Kidney (tissue), 14 donors: ENCODE measurements around the gene SLC22A17. TPM values are rescaled to one million over a fixed set of nuclear protein-coding genes. Genes with fewer than 3 reads are reported as not detected.

Experiments used
- DNase-seq, 5 donors: peaks; one replicate each; pipeline ENCODE4 v3.0.0-alpha.2; 2013 to 2020
- FAIRE-seq: peaks from 2 replicates; lab custom pipeline; 2012; peaks lifted over from hg19 to GRCh38; lab: Jason Lieb, UNC
- H3K27ac ChIP-seq, 2 donors: one replicate each; pipeline ENCODE4 v1.7.0; 2013; ENCODE audit warnings: low read depth in 2 of 2, low read length in 2 of 2, inconsistent platforms in 1 of 2
- H3K27me3 ChIP-seq: one replicate; pipeline ENCODE4 v1.7.1; 2013; ENCODE audit warnings: low read length, inconsistent platforms; ENCODE audit not compliant: control insufficient read depth, insufficient read depth
- H3K36me3 ChIP-seq, 3 donors: one replicate each; pipeline versions ENCODE4 v1.7.0 to v1.7.1; 2013; ENCODE audit warnings: low read length in 3 of 3, control low read depth in 1 of 3, inconsistent platforms in 1 of 3; ENCODE audit not compliant: insufficient read depth in 3 of 3, control insufficient read depth in 2 of 3
- H3K4me1 ChIP-seq, 3 donors: one replicate each; pipeline versions ENCODE4 v1.7.0 to v1.7.1; 2013; ENCODE audit warnings: low read length in 3 of 3, inconsistent platforms in 1 of 3, low read depth in 1 of 3; ENCODE audit not compliant: control insufficient read depth in 2 of 3, insufficient read depth in 2 of 3
- H3K4me3 ChIP-seq, 3 donors: one replicate each; pipeline versions ENCODE4 v1.7.0 to v1.8.1; 2013; ENCODE audit warnings: low read length in 3 of 3, control low read depth in 1 of 3, inconsistent platforms in 1 of 3
- H3K9ac ChIP-seq, 3 donors: one replicate each; pipeline versions ENCODE4 v1.7.0 to v1.7.1; 2013; ENCODE audit warnings: low read length in 3 of 3, control low read depth in 1 of 3, inconsistent platforms in 1 of 3
- H3K9me3 ChIP-seq, 3 donors: one replicate each; pipeline versions ENCODE4 v1.7.0 to v1.7.1; 2013; ENCODE audit warnings: low read length in 3 of 3, control low read depth in 1 of 3, inconsistent platforms in 1 of 3; ENCODE audit not compliant: control insufficient read depth in 2 of 3, insufficient read depth in 1 of 3
- intact Hi-C: fragments of 100-400 bp; cut with DNase I; formaldehyde crosslinking; loops from one replicate; pipeline ENCODE4 v1.11.1; 2022
- polyA plus RNA-seq: library from polyadenylated mRNA; stranded (reverse); fragments of 350-450 nt; fragmentation: Illumina TruSeq; extraction: RNeasy Lipid Tissue Mini Kit (QIAGEN cat#74804); gene quantifications from one replicate; pipeline ENCODE4 v1.2.3, GENCODE V29; 2014; ENCODE audit warnings: low read depth, low replicate concordance; ENCODE audit not compliant: insufficient read depth
- total RNA-seq: library from RNA; stranded (reverse); fragmentation: NEBNext Ultra II Directional; extraction: Animal tissue kit (Norgen Biotek cat#: 25700); gene quantifications from one replicate; pipeline ENCODE4 v1.2.1, GENCODE V29; 2021
- TF ChIP-seq, protein P1 (sequence below): IDR thresholded peaks from 3 replicates; pipeline ENCODE4 v1.5.1; 2012; ENCODE audit warnings: mild to moderate bottlenecking, moderate library complexity, borderline replicate concordance; ENCODE audit not compliant: insufficient read depth; ENCODE audit errors: extremely low read depth
- donor health status: control.
- donor health status: control.
- donor health status: control.
- donor health status: control.
- donor health status: control.
- donor health status: DM: yes; HTN: yes; CAD: no.
- donor health status: Normal renal cell carcinoma (clear cell type).

The SLC22A17 gene
- total and polyA plus RNA-seq, 2 donors from 2014 or later: 35.3 to 61.2 TPM

DNA sequence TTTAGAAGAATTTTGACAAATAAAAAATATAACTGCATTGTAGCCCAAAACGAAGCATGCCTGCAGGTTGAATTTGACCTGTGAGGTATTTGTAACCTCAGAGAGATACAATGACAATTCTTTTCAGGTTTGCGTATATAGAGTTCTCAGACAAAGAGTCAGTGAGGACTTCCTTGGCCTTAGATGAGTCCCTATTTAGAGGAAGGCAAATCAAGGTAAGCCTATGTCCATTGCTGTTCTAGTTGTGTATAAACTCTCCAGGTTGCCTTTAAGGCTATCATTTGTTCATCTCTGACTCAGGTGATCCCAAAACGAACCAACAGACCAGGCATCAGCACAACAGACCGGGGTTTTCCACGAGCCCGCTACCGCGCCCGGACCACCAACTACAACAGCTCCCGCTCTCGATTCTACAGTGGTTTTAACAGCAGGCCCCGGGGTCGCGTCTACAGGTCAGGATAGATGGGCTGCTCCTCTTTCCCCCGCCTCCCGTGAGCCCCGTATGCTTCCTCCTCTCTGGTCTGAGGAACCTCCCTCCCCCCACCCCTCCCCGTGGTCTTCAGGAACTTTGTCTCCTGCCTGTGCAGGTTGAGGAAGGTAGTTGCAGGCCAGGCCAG, 28.7 kb downstream of the SLC22A17 start:
- Histone ChIP-seq H3K27me3 (no peaks in the 10 kb centered on the region), H3K4me1 (peaks cover 3 to 19% (median 16%) of the 10 kb centered on the region in 3 donors), H3K9ac (no peak overlapping the region), H3K36me3 (peaks cover 9 to 25% (median 10%) of the 10 kb centered on the region in 3 donors), H3K4me3 (no peak overlapping the region), H3K9me3 (no peaks in the 10 kb centered on the region), H3K27ac (no peak overlapping the region)
- TF ChIP-seq, protein P1, sequence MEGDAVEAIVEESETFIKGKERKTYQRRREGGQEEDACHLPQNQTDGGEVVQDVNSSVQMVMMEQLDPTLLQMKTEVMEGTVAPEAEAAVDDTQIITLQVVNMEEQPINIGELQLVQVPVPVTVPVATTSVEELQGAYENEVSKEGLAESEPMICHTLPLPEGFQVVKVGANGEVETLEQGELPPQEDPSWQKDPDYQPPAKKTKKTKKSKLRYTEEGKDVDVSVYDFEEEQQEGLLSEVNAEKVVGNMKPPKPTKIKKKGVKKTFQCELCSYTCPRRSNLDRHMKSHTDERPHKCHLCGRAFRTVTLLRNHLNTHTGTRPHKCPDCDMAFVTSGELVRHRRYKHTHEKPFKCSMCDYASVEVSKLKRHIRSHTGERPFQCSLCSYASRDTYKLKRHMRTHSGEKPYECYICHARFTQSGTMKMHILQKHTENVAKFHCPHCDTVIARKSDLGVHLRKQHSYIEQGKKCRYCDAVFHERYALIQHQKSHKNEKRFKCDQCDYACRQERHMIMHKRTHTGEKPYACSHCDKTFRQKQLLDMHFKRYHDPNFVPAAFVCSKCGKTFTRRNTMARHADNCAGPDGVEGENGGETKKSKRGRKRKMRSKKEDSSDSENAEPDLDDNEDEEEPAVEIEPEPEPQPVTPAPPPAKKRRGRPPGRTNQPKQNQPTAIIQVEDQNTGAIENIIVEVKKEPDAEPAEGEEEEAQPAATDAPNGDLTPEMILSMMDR: no peak
- DNase-seq (no peak), FAIRE-seq (no peak)
- intact Hi-C loops: no loop called here

GRCh38 chr14:23322568-23323517, 29.8 kb downstream of the SLC22A17 start:
- no peak for FAIRE-seq
- H3K27me3 ChIP-seq: no peaks in the 10 kb centered on the region

GRCh38 chr14:23321572-23322547, 30.8 kb downstream of the SLC22A17 start:
- DNase-seq: peak; percentile 59 to 89 (median 60)
- H3K9me3 ChIP-seq: no peaks in the 10 kb centered on the region
- no peak for FAIRE-seq
- H3K27me3 ChIP-seq: no peaks in the 10 kb centered on the region
- intact Hi-C loops: no loop called here
- TF ChIP-seq, protein P1: no peak
- peaks cover 3 to 19% (median 16%) of the 10 kb centered on the region in 3 donors for H3K4me1 ChIP-seq
- peak overlapping the region; percentile 89 to 100 (median 96) for H3K4me3 ChIP-seq
- H3K9ac ChIP-seq: peak overlapping the region; percentile 84 to 98 (median 95)
- H3K27ac ChIP-seq: peak overlapping the region; percentile 86 to 92
- H3K36me3 ChIP-seq: peaks cover 9 to 25% (median 10%) of the 10 kb centered on the region in 3 donors

More at GRCh38 chr14:23322568-23323517, 29.8 kb downstream of the SLC22A17 start:
- peak overlapping the region; percentile 89 to 100 (median 96) for H3K4me3 ChIP-seq
- peak overlapping the region; percentile 68 to 92 for H3K27ac ChIP-seq
- TF ChIP-seq, protein P1: no peak
- intact Hi-C loops: no loop called here
- peaks cover 9 to 25% (median 10%) of the 10 kb centered on the region in 3 donors for H3K36me3 ChIP-seq
- peaks cover 3 to 19% (median 16%) of the 10 kb centered on the region in 3 donors for H3K4me1 ChIP-seq
- H3K9ac ChIP-seq: peak overlapping the region; percentile 84 to 98 (median 95)
- no peak for DNase-seq
- no peaks in the 10 kb centered on the region for H3K9me3 ChIP-seq
